Astrocyte (in vitro differentiated cells and primary cell): Measurements from ENCODE around the gene WWTR1.

Experiments used
- CTCF ChIP-seq: IDR thresholded peaks from 2 replicates; pipeline ENCODE4 v1.5.1; 2011; ENCODE audit warnings: low read depth, mild to moderate bottlenecking, inconsistent platforms, low read length, moderate library complexity; ENCODE audit not compliant: insufficient read depth
- EZH2 ChIP-seq: IDR thresholded peaks from 2 replicates; pipeline ENCODE4 v1.6.1; 2012; ENCODE audit warnings: mild to moderate bottlenecking, low read length, inconsistent platforms; ENCODE audit not compliant: insufficient read depth

DNA sequence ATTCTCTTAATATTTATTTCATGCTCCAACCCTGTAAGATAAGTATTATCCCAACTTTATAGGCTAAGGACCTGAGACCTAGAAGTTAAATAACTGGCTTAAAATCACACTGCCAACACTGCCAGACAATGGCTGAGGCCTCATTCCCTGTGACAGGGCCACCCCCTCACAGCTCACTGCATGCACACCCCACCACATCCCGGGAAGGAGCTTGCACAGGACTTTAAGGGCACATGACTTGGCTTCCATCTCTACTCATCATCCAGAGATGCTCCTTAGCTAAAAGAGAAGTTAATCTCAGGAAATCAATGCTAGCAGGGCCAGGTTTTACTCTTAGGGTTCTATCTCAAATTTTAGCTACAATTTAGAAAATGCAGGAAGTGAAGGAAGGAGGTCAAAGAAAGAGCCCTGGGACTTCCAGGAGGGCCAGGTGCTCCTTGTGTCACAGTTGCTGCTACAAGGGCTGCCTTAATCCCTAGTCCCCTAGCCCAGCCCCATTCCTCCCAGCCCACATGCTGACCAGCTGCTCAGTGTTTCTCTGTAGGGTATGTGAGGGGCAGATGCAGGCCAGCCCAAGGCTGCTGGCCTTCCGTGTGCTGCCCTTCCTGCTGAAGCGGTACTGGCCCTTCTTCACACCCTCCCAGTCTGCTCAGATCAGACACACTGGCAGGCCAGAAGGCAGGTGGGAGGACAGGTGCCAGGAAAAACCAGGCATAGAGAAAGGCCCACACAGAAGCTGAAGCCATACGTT lies 53.5 kb downstream of the WWTR1 start:
- TF ChIP-seq CTCF = no peak
- TF ChIP-seq EZH2 = no peak
